Panc1 (cell line): ENCODE results near the gene PIN1. TPM values are rescaled to one million over a fixed set of nuclear protein-coding genes. Genes with fewer than 3 reads are reported as not detected.

Experiments used
- ATAC-seq: fragments of 200-7000 bp; cut with Tn5 transposase; 2 replicates; pipeline ENCODE4 v1.9.1; 2020; ENCODE audit warnings: mild to moderate bottlenecking, moderate library complexity
- BruUV-seq: library from RNA; stranded (reverse); fragments of 400-500 nt; replicated peaks from 2 replicates; lab custom pipeline; 2021; lab: Mats Ljungman, UMichigan
- CTCF ChIA-PET: fragments of 300-600 bp; sonication (Branson Sonifier 250); formaldehyde crosslinking; loops from one replicate; lab custom pipeline; 2022; ENCODE audit warnings: antibody characterized with exemption; lab: Charles Lee
- POLR2A ChIA-PET: fragments of 300-600 bp; sonication (Branson Sonifier 250); formaldehyde crosslinking; loops from one replicate; lab custom pipeline; 2022; ENCODE audit warnings: antibody characterized with exemption; lab: Charles Lee
- DNase-seq: peaks from one replicate; pipeline ENCODE4 v3.0.0-alpha.2; 2010; ENCODE audit warnings: low read depth, low spot score
- H3K27ac ChIP-seq: 2 replicates; pipeline ENCODE4 v1.5.1; 2011; ENCODE audit warnings: mild to moderate bottlenecking, low read length, inconsistent platforms
- H3K27me3 ChIP-seq: fragments of 200-500 bp; sonication (Bioruptor generic); 2 replicates; pipeline ENCODE4 v1.6.0; 2014; ENCODE audit warnings: low read length, inconsistent platforms; ENCODE audit not compliant: control insufficient read depth, insufficient read depth
- H3K36me3 ChIP-seq: fragments of 200-500 bp; sonication (Bioruptor generic); 2 replicates; pipeline ENCODE4 v1.5.1; 2014; ENCODE audit warnings: inconsistent platforms, mild to moderate bottlenecking, low read length, moderate library complexity; ENCODE audit not compliant: control insufficient read depth, insufficient read depth
- H3K4me1 ChIP-seq: 2 replicates; pipeline ENCODE4 v1.5.1; 2011; ENCODE audit warnings: inconsistent platforms, mild to moderate bottlenecking, low read length, moderate library complexity; ENCODE audit not compliant: control insufficient read depth, insufficient read depth
- H3K4me3 ChIP-seq, 2 experiments: 2 replicates each; pipeline ENCODE4 v1.5.1; 2011 to 2012; ENCODE audit warnings: low read depth in 2 of 2, low read length in 2 of 2, mild to moderate bottlenecking in 2 of 2, inconsistent platforms in 1 of 2, moderate library complexity in 1 of 2
- H3K9me3 ChIP-seq: fragments of 200-500 bp; sonication (Bioruptor generic); 2 replicates; pipeline ENCODE4 v1.5.1; 2014; ENCODE audit warnings: low read depth, mild to moderate bottlenecking, inconsistent platforms, low read length, moderate library complexity; ENCODE audit not compliant: control insufficient read depth, insufficient read depth
- POLR2AphosphoS5 ChIP-seq: IDR thresholded peaks from 2 replicates; pipeline ENCODE4 v1.6.1; 2012; ENCODE audit warnings: mild to moderate bottlenecking, low read depth, low read length, moderate library complexity
- SIN3A ChIP-seq: IDR thresholded peaks from 2 replicates; pipeline ENCODE4 v1.6.1; 2012; ENCODE audit warnings: low read depth, mild to moderate bottlenecking, low read length, moderate library complexity, borderline replicate concordance; ENCODE audit not compliant: insufficient read depth
- TCF7L2 ChIP-seq: IDR thresholded peaks from 2 replicates; pipeline ENCODE4 v1.6.1; 2011; ENCODE audit warnings: mild to moderate bottlenecking, low read depth, low read length, inconsistent platforms
- in situ Hi-C: cut with HindIII; loops from 2 replicates; pipeline ENCODE4 v1.10.0; 2016; ENCODE audit warnings: low sequenced_read_pairs, low pct_unique_long_range_greater_than_20kb
- intact Hi-C: fragments of 100-400 bp; cut with micrococcal nuclease; formaldehyde crosslinking; loops from one replicate; pipeline ENCODE4 v1.10.0; 2022; ENCODE audit not compliant: unreplicated experiment
- total RNA-seq: library from RNA; stranded (reverse); gene quantifications from one replicate; pipeline ENCODE4 v1.2.1, GENCODE V29; 2021; ENCODE audit not compliant: unreplicated experiment
- TF ChIP-seq, protein P1 (sequence below): fragments of 450-650 bp; IDR thresholded peaks from 2 replicates; pipeline ENCODE4 v1.5.1; 2017; ENCODE audit warnings: mild to moderate bottlenecking
- TF ChIP-seq, protein P2 (sequence below), 2 experiments: IDR thresholded peaks; 2 replicates each; pipeline ENCODE4 v1.6.1; 2011 to 2012; ENCODE audit warnings: low read depth in 2 of 2, control low read depth in 1 of 2, low read length in 1 of 2, mild to moderate bottlenecking in 1 of 2, moderate library complexity in 1 of 2; ENCODE audit not compliant: insufficient read depth in 1 of 2

The PIN1 gene
- total RNA-seq, 1 experiment from 2014 or later = 102 TPM

DNA sequence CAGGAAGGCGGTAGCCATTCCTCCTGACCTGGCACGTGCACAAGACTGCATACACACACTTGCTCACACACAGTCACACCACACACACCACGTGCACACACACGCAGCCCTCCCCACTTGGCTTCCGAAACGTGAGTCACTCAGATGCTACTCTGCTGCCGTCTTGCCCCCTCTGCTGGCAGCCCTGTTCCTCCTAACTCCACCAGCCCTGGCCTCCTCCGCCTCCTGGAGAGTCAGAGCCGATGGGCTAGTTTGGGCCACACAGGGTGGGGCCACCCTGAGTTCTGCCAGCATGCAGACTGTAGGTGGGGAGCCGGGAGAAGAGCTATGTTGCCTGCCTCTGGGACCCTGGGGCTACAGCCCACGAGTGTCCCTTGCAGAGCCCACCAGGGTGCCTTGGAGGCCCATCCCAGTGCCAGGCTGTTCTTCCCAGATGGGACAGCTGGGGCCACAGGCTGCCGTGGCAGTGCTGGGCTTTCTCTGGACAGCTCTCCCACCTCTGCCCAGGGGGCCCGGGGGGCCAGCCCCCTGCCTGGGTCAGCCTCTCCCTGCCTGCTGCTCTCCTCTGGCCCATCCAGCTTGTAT lies 12.1 kb downstream of the PIN1 start:
- intact Hi-C loops = no loop called here
- in situ Hi-C loops = no loop called here

DNA sequence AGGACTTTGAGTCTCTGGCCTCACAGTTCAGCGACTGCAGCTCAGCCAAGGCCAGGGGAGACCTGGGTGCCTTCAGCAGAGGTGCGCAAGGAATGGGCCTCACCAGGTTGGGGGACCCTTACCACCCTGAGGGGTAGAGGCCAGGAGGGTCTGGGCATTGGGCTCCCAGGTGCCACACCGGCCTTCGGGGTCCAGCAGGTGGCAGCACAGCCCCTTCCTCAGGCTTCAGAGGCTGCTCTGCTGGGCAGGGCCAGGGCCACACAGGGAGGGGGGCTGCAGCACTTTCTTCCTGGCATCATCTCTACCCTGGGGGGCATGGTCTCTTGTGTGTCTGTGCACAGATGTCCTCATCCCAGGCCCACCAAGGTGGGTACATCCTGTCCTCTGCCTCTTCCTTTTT lies 12.9 kb downstream of the PIN1 start:
- Histone ChIP-seq H3K36me3 (no peaks in the 10 kb centered on the region; the same call in 1 of the 2 replicates), H3K4me3 (no peak overlapping the region), H3K27ac (no peak overlapping the region), H3K27me3 (no peaks in the 10 kb centered on the region), H3K4me1 (no peaks in the 10 kb centered on the region), H3K9me3 (no peaks in the 10 kb centered on the region)
- intact Hi-C loops (no loop called here), in situ Hi-C loops (no loop called here)
- CTCF ChIA-PET = no interaction called here
- BruUV-seq = no TSS peak
- ATAC-seq = peak; percentile 64; the same call in 1 of the 2 replicates
- TF ChIP-seq SIN3A = no peak
- TF ChIP-seq, protein P1, sequence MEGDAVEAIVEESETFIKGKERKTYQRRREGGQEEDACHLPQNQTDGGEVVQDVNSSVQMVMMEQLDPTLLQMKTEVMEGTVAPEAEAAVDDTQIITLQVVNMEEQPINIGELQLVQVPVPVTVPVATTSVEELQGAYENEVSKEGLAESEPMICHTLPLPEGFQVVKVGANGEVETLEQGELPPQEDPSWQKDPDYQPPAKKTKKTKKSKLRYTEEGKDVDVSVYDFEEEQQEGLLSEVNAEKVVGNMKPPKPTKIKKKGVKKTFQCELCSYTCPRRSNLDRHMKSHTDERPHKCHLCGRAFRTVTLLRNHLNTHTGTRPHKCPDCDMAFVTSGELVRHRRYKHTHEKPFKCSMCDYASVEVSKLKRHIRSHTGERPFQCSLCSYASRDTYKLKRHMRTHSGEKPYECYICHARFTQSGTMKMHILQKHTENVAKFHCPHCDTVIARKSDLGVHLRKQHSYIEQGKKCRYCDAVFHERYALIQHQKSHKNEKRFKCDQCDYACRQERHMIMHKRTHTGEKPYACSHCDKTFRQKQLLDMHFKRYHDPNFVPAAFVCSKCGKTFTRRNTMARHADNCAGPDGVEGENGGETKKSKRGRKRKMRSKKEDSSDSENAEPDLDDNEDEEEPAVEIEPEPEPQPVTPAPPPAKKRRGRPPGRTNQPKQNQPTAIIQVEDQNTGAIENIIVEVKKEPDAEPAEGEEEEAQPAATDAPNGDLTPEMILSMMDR = peak; percentile 70; the same call in 1 of the 2 replicates
- POLR2A ChIA-PET = no interaction called here
- no peak for DNase-seq

More for the DNA sequence above, 12.1 kb downstream of the PIN1 start:
- no peaks in the 10 kb centered on the region for H3K27me3 ChIP-seq
- POLR2A ChIA-PET = no interaction called here
- no TSS peak for BruUV-seq
- TF ChIP-seq, protein P2, sequence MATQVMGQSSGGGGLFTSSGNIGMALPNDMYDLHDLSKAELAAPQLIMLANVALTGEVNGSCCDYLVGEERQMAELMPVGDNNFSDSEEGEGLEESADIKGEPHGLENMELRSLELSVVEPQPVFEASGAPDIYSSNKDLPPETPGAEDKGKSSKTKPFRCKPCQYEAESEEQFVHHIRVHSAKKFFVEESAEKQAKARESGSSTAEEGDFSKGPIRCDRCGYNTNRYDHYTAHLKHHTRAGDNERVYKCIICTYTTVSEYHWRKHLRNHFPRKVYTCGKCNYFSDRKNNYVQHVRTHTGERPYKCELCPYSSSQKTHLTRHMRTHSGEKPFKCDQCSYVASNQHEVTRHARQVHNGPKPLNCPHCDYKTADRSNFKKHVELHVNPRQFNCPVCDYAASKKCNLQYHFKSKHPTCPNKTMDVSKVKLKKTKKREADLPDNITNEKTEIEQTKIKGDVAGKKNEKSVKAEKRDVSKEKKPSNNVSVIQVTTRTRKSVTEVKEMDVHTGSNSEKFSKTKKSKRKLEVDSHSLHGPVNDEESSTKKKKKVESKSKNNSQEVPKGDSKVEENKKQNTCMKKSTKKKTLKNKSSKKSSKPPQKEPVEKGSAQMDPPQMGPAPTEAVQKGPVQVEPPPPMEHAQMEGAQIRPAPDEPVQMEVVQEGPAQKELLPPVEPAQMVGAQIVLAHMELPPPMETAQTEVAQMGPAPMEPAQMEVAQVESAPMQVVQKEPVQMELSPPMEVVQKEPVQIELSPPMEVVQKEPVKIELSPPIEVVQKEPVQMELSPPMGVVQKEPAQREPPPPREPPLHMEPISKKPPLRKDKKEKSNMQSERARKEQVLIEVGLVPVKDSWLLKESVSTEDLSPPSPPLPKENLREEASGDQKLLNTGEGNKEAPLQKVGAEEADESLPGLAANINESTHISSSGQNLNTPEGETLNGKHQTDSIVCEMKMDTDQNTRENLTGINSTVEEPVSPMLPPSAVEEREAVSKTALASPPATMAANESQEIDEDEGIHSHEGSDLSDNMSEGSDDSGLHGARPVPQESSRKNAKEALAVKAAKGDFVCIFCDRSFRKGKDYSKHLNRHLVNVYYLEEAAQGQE (IDR thresholded peaks at IDR 0.05; ENCODE audit: insufficient read depth in 1 of 2, low read depth in 2 of 2, low read length in 1 of 2) = no peak
- TF ChIP-seq, protein P1 = peak; percentile 75
- TF ChIP-seq TCF7L2 = no peak
- no peak for TF ChIP-seq POLR2AphosphoS5
- no peak for TF ChIP-seq SIN3A
- no peaks in the 10 kb centered on the region for H3K4me1 ChIP-seq
- H3K27ac ChIP-seq = no peak overlapping the region
- no peaks in the 10 kb centered on the region; the same call in 1 of the 2 replicates for H3K36me3 ChIP-seq
- H3K9me3 ChIP-seq = no peaks in the 10 kb centered on the region
- DNase-seq (peak; percentile 12), ATAC-seq (peak; percentile 84)
- H3K4me3 ChIP-seq = no peak overlapping the region
- CTCF ChIA-PET = no interaction called here
